DMS114 treated with DMSO at 0.1 percent for 48 hours (cell line): ENCODE measurements around the gene SIGLEC5.
"Not testable (repeated sequence)": the region's sequence is repeated elsewhere in the genome, so short reads cannot be mapped to it uniquely, and the experiment has no call there.

Experiments
- DNase-seq: peaks from one replicate; lab custom pipeline; 2025; ENCODE audit not compliant: unreplicated experiment; lab: John Stamatoyannopoulos, UW

SIGLEC5 gene

GRCh38 chr19:51630315-51630714, at the start of gene SIGLEC5:
Gene SIGLEC5 (minus strand): TSS chr19:51630401. CDS start chr19:51630335, 66 bp downstream.
- not testable (repeated sequence) for DNase-seq

- no peak for DNase-seq
These were observed 46.4 kb upstream of the SIGLEC5 start for GRCh38 chr19:51676566-51677083.

- not testable (repeated sequence) for DNase-seq
These were observed 45.8 kb upstream of the SIGLEC5 start for GRCh38 chr19:51675911-51676565.

GRCh38 chr19:51668216-51668615, 38.0 kb upstream of the SIGLEC5 start:
- no peak for DNase-seq

- no peak for DNase-seq
These were observed 34.8 kb upstream of the SIGLEC5 start for GRCh38 chr19:51664997-51665396.

- DNase-seq, result no peak
These were observed 33.9 kb upstream of the SIGLEC5 start for GRCh38 chr19:51664131-51664530.

- no peak for DNase-seq
These were observed 33.4 kb upstream of the SIGLEC5 start for GRCh38 chr19:51663650-51664049.

- peak; percentile 54 for DNase-seq
These were observed 30.9 kb upstream of the SIGLEC5 start for GRCh38 chr19:51660975-51661600.

GRCh38 chr19:51654783-51655182, 24.6 kb upstream of the SIGLEC5 start:
- DNase-seq, result no peak

GRCh38 chr19:51653162-51653561, 23.0 kb upstream of the SIGLEC5 start:
- DNase-seq, result no peak

GRCh38 chr19:51652266-51652665, 22.1 kb upstream of the SIGLEC5 start:
- no peak for DNase-seq

- DNase-seq, result no peak
These were observed 21.1 kb upstream of the SIGLEC5 start for GRCh38 chr19:51651216-51651846.

GRCh38 chr19:51647318-51647717, 17.1 kb upstream of the SIGLEC5 start:
- DNase-seq, result no peak

GRCh38 chr19:51646730-51647129, 16.5 kb upstream of the SIGLEC5 start, which contains the start of gene SIGLEC14:
Gene SIGLEC14 (minus strand): TSS chr19:51646825. CDS start chr19:51646759, 66 bp downstream.
- not testable (repeated sequence) for DNase-seq

- no peak for DNase-seq
These were observed 14.6 kb upstream of the SIGLEC5 start for GRCh38 chr19:51644636-51645271.

GRCh38 chr19:51641648-51642047, 11.4 kb upstream of the SIGLEC5 start:
- DNase-seq, result no peak

- no peak for DNase-seq
These were observed 10.2 kb upstream of the SIGLEC5 start for GRCh38 chr19:51640386-51640785.

GRCh38 chr19:51639916-51640315, 9.7 kb upstream of the SIGLEC5 start:
- no peak for DNase-seq

- DNase-seq, result peak; percentile 6
These were observed 7.3 kb upstream of the SIGLEC5 start for GRCh38 chr19:51637362-51637978.

GRCh38 chr19:51632126-51632525, 1.9 kb upstream of the SIGLEC5 start:
- no peak for DNase-seq
